LoVo (cell line): ENCODE results near the gene PDCL3.
A peak's percentile ranks its signal among the peaks of the same experiment; 100 is the strongest.

Source experiments
- DNase-seq: peaks from one replicate; pipeline ENCODE4 v3.0.0-alpha.2; 2016; ENCODE audit warnings: low spot score

PDCL3 gene

DNA sequence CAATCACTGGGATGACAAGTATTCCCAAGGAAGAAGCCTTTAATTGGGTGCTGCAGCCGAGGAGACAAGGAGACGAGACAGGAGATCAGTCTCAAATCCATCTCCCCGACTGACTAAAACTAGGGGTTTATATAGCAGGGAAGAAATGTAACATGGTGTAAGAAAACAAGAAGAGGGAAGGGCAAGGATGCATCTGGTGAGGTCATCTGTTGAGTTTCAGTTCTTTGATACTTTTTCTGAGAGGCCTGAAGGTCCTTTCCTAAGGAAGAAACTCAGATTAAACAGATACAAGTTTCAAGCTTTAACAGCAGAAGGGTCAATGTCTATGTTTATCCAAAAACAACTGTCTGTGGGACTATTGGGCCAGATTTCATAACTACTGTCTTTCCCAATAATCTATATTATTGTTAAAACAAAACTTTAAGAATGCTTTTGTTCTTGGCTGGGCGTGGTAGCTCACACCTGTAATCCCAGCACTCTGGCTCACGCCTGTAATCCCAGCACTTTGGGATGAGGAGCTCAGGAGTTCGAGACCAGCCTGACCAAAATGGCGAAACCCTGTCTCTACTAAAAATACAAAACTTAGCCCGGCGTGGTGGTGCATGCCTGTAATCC lies 2.5 kb upstream of the PDCL3 start:
- no peak for DNase-seq

DNA sequence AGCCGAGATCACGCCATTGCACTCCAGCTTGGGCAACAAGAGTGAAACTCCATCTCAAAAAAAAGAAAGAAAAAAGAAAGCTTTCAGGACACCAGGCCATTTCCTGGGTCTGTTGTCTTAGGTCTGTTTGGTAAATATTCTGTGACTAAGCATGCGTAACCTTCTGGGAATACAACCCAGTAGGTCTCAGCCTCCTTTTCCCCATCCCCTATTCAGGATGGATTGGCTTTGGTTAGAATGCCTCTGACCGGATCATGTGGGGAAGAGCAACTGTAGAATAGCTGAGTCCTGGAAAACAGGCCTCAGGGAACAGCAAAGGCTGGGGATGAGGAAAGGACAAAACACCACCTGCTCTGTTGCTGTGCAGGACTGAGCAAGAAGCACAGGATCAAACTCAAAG lies 1.6 kb upstream of the PDCL3 start:
- no peak for DNase-seq

DNA sequence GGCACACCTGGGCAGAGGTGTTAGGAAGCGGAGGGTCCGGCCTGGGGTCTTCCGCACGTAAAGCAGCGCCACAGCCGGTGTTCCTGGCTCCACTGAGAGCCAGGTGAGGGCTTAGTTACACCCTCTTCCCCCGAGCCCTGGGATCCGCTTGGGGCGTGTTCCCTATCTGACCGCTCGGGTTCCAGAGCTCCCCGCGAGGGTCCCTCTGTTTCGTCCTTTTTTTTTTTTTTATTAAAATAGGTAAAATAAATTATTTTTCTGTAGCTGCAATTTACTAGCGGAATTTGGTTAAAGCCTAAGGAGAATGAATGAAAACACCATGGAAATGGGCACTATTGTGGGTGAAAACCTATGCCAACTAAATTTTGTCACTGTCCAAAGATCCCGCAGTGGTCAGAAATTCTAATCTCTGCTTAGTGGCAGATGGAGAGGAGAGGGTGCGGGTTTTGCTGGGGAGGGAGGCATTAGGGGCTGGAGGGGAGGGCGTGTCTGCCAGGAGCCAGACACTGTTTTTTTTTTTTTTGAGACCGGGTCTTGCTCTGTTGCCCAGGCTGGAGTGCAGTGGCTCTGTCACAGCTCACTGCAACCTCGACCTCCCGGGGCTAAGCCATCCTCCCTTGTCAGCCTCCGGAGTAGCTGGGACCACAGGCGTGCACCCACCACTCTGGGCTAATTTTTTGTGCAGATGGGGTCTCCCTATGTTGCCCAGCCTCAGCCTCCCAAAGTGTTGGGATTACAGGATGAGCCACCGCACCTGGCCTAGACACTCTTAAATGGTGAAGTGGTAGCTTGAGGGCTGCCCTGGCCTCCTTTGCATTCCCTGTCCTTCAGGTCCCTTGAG lies 834 bp downstream of the PDCL3 start:
- no peak for DNase-seq

DNA sequence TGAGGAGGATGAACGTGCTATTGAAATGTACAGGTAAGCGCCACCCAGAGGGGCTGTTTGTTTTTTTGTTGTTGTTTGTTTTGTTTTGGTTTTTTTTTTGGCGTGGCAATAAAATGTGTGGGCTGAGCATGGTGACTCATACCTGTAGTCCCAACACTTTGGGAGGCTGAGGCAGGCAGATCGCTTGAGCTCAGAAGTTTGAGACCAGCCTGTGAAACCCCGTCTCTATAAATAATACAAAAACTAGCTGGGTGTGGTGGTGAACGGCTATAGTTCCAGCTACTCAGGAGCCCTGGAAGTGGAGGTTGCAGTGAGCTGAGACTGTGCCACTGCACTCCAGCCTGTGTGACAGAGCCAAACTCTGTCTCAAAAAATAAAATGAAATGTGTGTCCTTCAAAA lies 6.2 kb downstream of the PDCL3 start:
- no peak for DNase-seq

DNA sequence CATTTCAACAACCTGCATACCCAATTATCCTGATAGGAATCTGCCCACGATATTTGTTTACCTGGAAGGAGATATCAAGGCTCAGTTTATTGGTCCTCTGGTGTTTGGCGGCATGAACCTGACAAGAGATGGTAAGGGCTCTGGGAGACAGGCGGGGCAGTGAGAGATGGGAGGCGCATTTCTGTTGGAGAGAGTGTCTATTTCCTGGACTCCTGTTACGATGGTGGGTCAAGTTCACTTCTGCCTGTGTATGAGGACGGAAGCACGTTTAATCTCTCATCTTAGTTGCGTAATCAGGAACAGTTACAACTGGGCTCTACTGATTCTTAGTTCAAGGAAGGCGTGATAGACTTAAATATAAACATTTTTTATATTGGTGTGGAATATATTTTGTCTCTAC lies 8.9 kb downstream of the PDCL3 start:
- no peak for DNase-seq

DNA sequence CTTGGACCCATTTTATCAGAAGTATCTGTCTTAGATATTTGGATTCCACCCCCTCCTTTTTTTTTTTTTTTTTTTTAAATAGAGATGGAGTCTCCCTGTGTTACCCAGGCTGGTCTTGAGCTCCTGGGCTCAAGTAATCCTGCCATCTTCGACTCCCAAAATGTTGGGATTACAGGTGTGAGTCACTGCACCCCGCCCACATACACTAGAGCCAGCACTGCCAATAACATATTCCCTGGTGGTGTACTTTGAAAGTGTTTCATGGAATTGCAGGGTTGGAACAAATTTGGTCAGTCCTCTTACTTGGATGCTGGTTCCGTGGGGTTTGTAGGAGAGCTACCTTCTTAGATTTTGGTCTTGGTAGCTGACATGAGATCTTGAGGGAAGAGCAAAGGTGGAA lies 15.0 kb downstream of the PDCL3 start:
- no peak for DNase-seq

DNA sequence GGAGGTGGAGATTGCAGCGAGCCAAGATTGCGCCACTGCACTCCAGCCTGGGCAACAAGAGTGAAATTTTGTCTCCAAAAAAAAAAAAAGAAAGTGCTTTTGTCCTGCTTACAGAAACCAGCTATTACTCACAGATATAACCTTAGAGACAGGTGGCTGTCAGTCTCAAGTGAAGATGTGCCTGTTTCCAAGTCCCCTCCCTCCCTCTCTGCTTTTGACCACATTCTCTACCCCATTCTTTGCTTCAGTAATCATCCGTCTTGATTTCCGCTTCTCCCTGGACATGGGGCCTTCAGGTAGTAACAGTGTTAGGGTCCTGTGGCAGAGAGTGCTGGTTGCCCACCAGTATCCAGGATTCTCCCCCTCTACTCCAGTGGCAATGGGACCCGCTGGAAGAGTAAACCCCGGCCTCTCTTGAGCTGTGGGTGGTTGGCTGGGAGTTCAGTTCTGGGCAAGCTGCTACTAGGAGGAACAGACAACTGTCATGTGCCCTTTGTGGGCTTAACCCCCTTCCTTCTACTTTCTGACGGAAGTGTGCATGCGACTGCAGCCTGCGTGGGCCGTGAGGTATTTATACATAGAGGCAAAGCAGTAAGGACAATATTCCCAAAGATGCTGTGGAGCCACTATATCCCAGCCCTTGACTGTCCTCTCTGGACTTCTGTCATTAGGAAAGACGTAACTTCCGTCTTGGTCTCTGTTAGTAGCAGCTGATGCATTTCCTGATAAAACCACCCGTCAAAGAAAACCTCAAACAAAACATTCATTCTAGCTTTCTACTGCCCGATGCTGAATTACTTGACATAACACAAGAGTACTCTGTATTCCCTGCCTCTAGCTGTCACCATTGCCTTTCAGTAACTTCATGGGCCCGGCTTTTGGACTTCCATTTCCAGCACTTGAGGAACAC lies 17.8 kb downstream of the PDCL3 start:
- no peak for DNase-seq

DNA sequence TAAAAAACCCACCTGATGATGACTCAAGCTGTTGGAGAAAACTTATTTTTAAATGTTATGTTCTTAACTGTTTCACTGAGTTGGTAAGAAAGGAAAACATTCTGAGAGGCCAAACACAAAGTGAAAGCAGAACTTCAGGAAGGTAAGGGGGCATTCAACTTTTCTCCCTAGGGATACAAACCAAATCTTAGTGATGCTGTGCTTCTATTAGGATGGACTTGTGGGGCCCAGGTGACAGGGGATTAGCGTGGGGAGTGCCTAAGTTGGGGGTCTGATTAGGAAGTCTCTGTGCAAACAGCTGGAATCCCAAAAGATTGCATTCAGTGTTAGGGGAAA lies 18.5 kb downstream of the PDCL3 start:
- DNase-seq = no peak

DNA sequence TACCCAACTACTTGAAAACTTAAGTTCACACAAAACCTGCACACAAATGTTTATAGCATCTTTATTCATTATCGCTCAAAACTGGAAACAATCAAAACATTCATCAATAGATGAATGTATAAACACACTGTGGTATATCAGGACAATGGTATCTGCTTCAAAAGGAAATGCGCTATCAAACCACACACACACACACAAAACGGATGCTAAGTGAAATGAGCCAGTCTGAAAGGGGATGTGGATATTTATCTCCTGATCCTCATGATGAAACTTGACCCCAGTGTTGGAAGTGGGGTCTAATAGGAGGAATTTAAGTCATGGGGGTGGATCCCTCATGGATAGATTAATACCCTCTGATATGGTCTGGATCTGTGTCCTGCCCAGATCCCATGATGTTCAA lies 22.0 kb downstream of the PDCL3 start:
- DNase-seq = no peak

DNA sequence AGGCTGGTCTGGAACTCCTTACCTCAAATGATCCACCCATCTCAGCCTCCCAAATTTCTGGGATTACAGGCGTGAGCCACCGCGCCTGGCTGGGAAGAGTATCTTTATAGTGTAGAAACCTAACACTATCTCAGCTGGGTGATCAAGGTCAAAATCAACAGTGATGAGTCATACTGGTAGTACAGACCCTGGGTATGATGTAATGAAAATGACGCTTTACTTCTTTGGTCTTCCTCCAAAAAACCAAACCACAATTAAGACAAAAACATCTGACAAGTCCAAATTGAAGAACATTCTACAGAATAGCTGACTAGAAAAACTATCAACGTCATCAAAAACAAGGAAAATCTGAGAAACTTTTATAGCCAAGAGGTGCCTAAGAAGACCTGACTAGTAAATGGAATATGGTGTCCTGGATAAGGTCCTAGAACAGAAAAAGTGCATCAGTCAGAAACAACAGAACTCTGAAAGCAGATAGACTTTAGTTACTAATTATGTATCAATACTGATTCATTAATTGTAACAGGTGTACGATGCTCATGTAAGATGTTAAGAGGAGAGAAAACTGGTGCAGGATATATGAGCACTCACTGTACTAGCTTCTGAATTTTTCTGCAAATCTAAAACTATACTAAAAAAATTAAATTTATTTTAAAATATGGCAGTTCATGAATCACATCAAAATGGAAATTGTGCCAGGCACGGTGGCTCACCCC lies 25.4 kb downstream of the PDCL3 start:
- DNase-seq = peak; percentile 19

DNA sequence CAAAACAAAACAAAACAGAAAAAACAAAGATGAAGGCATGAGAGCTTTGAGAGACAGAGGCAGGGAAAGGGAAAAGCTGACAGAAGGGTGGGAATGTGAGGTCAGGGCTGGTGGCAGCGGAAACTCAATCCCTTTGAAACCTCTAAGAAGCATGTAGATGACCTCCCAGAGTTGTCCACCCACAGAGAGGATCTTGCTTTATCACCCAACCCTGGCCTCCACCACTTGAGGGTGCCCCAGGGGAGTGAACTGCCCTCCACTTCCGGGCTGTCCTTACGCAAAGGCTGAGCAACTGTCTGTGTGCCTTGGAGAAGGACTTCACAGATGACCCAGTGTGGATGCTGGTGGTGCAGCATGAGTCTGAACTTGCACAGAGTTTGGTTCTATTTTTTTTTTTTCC lies 26.7 kb downstream of the PDCL3 start:
- DNase-seq = no peak

DNA sequence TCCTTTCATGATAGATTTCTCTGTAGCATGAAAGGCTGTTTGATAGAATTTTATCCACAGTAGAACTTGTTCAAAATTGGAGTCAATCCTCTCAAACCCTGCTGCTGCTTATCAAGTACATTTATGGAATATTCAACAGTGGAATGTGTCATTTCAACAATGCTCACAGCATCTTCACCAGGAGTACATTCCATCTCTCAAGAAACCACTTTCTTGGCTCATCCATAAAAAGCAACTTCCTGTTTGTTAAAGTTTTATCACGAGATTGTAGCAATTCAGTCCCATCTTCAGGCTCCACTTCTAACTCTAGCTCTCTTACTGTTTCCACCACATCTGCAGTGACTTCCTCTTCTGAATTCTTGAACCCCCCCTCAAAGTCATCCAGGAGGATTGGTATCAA lies 29.4 kb downstream of the PDCL3 start:
- no peak for DNase-seq

DNA sequence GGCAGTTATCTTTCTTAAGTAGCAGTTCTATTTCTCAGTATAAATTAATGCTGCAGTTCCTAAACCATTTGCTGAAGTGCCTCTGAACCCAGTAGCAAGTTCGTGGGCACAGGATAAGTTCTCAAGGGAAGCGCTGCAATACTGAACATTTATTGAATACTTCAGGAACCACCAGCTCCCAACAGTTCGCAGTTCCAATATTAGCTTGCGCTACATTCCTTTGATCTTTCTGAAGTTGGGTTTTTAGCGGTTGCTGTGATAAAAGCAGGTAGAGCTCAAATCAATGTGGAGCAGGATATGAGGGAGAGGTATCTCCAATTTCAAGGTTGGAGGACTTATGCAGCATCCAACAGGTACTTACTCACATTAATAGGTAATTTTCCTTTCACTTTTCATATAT lies 33.7 kb downstream of the PDCL3 start:
- no peak for DNase-seq

DNA sequence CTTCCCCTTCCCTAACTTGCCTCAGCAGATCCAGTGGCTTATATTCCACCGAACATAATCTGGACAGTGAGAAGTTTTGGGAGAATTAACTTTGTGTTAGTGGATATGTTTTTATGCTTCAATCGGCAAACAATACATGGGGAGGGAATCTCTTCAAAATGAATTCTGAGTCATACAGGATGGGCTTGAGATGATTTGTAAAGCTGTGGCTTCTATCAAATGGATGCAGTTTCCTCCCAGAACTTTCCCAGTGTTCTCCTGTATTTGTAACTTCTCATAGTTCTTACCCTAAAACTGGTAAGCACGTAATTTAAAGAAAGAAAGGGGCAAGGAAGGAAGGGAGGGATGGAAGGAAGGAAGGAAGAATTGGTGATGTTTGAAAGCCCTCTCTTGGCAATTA lies 36.8 kb downstream of the PDCL3 start:
- DNase-seq = no peak

DNA sequence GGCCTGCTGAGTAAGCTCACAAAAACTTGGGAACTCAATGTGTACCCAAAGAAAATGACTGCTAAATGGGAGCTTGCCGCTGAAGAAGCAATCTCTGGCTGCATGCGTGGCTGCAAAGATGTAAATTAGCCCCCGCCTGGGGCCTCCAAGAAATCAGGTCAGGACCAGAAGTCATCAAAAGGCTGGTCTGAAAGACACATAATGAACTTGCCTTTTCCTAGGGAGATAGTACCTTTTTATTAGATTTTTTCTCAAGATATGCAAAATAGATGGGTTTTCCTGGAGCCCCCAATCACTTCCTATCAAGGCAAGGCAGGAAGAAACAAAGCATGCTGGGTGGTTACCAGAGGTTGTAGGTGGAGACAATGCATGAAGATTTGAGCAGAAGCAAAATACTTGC lies 38.9 kb downstream of the PDCL3 start:
- no peak for DNase-seq

DNA sequence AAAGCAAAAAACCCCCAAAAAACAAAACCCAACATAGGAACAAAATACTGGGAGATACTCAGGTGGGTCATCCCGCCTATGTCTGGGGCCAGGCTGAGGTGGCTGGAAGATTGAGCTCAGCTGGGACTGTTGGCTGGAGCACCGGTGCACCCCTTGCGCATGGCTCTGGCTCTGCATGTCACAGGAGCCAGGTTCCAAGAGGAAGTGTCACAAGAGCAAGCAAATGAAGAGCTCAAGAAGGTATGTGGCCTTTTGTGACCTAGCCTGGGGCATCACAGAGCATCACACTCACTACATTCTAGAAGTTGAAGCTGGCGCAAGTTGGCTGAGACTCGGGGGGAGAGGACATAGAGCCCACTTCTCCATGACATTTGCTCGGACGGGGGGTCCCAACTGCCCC lies 40.6 kb downstream of the PDCL3 start:
- DNase-seq = no peak

DNA sequence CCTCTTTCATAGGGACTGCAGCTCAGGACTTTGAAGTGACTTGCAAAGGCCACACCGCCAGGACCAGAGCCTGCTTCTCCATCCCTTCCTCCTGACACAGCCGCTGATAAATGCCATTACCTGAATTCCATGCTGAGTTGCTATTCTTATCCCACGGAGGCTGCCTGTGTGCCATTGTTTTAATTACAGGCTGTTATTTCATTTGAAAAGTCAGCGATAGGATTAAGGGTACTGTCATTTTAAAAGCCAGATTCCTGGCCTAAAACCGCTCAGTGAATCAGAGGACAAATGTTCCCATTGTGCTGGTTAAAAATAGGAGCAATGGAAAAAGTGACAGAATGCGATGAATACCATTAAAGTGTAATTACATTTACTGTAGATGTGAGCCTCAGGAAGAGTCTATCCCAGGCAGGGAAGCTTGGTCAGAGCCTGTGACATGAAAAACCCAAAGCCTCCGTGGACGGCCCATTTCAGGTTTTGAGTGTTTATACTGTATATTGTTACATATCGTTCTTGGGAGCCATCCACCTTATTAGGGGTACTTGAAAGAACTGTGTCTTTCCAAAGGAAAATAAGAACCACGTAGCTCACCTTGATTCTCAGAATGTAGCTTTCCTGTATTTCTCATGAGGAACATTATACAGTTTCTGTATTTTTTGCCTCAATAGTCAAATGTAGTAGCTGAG lies 41.3 kb downstream of the PDCL3 start:
- DNase-seq = no peak

DNA sequence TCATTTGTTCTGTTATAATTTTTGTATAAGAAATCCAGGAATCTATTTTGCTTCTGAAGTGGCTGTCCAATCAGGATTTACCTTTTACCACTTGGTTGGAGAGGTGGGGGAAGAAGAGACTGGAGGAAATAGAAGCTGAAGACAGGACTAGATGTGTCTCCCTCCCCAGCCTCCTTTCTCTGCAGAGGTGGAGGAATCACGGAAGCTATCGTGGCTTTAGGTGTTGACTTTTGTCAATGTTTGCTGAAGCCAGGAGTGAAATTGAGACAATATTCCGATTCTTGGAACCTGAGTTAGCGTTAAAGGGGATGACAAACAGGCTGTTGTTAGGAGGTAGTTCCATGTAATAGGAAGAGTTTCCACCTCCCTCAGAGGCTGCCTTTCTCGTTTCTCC lies 43.5 kb downstream of the PDCL3 start:
- no peak for DNase-seq

DNA sequence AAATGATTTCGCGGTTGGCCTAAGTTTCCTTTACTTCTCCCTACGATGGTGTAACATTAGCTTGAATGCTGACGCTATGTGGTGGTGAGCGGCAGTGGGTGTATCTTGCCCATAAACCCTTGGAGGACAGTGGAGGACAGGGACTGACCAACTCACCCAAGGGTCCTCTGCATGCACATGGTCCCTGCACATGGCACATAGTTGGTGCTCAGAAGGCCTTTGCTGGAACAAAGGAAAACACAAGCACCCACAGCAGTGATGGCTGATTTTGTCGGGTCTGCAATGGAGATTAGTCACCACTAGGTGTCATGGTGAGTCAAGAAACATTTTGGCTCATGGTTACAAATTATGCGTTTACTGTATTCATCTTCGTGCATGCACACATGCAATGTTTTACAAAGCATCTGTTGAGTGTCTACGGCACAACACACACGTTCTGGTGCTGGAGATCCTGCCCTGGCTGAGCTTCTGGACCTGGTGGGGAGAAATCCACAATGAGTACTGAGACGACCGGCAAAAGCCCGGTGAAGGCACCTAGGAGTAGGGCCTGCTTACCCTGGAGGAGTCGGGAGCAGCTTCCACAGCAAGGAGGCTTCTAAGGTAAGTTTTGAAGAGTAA lies 44.0 kb downstream of the PDCL3 start:
- DNase-seq = peak; percentile 37

DNA sequence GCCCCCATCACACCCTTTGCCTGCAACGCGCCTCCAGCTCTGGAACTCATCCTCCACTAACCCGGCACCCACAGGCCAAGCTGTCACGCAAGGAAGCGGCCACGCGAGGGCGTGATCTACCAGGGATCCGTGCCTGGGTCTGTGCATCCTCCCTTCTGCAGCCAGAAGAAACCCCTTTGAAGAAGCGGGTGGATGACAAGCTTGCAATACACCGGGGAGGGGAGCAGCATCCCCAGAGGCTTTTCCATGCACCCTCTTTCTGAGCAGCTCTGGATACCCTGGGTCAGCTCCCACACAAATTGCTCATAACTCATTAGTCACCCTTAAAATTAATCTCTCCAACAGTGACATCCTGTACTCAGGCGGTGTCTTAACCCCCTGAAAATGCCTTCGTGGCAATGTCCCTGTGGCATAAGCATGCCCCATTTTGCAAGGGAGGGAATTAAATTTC lies 47.6 kb downstream of the PDCL3 start:
- peak; percentile 28 for DNase-seq
